GM21528 (cell line): ENCODE results near the gene LRRTM4.
"Not testable (repeated sequence)": the region's sequence is repeated elsewhere in the genome, so short reads cannot be mapped to it uniquely, and the experiment has no call there.

Source experiments
- ATAC-seq: cut with Tn5 transposase; IDR thresholded peaks from one replicate; pipeline ENCODE4 v1.9.1; 2021; ENCODE audit warnings: mild to moderate bottlenecking, moderate library complexity; ENCODE audit not compliant: unreplicated experiment, low FRiP score

Gene LRRTM4

GRCh38 chr2:76809136-76809535 is 713.0 kb downstream of the LRRTM4 start:
- no peak for ATAC-seq

- ATAC-seq = no peak
These were observed 713.4 kb downstream of the LRRTM4 start for GRCh38 chr2:76808732-76809131.

GRCh38 chr2:76793647-76794334 is 728.4 kb downstream of the LRRTM4 start:
- no peak for ATAC-seq

- not testable (repeated sequence) for ATAC-seq
These were observed 740.9 kb downstream of the LRRTM4 start for GRCh38 chr2:76781313-76781712.

- no peak for ATAC-seq
These were observed 758.9 kb downstream of the LRRTM4 start for GRCh38 chr2:76763276-76763675.

- no peak for ATAC-seq
These were observed 761.8 kb downstream of the LRRTM4 start for GRCh38 chr2:76760367-76760704.

GRCh38 chr2:76759634-76760366 is 762.4 kb downstream of the LRRTM4 start:
- no peak for ATAC-seq

GRCh38 chr2:76752506-76752905 is 769.7 kb downstream of the LRRTM4 start:
- no peak for ATAC-seq

GRCh38 chr2:76749858-76750257 is 772.3 kb downstream of the LRRTM4 start:
- no peak for ATAC-seq

- no peak for ATAC-seq
These were observed 773.4 kb downstream of the LRRTM4 start for GRCh38 chr2:76748581-76749296.

- ATAC-seq = no peak
These were observed 776.6 kb downstream of the LRRTM4 start for GRCh38 chr2:76745605-76746004.

- no peak for ATAC-seq
These were observed 784.6 kb downstream of the LRRTM4 start for GRCh38 chr2:76737607-76738006.

- ATAC-seq = no peak
These were observed 788.4 kb downstream of the LRRTM4 start for GRCh38 chr2:76733736-76734135.

GRCh38 chr2:76731157-76731556 is 791.0 kb downstream of the LRRTM4 start:
- ATAC-seq = no peak

- no peak for ATAC-seq
These were observed 792.2 kb downstream of the LRRTM4 start for GRCh38 chr2:76730021-76730420.

- no peak for ATAC-seq
These were observed 801.0 kb downstream of the LRRTM4 start for GRCh38 chr2:76721226-76721625.

- no peak for ATAC-seq
These were observed 808.9 kb downstream of the LRRTM4 start for GRCh38 chr2:76713312-76713711.

GRCh38 chr2:76711490-76711889 is 810.7 kb downstream of the LRRTM4 start:
- no peak for ATAC-seq

- no peak for ATAC-seq
These were observed 821.3 kb downstream of the LRRTM4 start for GRCh38 chr2:76700894-76701293.

- ATAC-seq = not testable (repeated sequence)
These were observed 824.0 kb downstream of the LRRTM4 start for GRCh38 chr2:76697998-76698713.
